Right lobe of liver (tissue), 6 donors: ENCODE results near the gene GRPEL2. TPM values are rescaled to one million over a fixed set of nuclear protein-coding genes. Genes with fewer than 3 reads are reported as not detected.
A peak's percentile ranks its signal among the peaks of the same experiment; 100 is the strongest.

Experiments
- ATAC-seq, 4 donors: fragments of 200-7000 bp; cut with Tn5 transposase; one replicate each; pipeline ENCODE4 v1.9.1; 2020; ENCODE audit warnings: mild to moderate bottlenecking in 4 of 4, moderate library complexity in 4 of 4
- DNase-seq, 3 donors: peaks; one replicate each; pipeline ENCODE4 v3.0.0-alpha.2; 2020
- H3K27ac ChIP-seq, 3 donors: fragments of 200-600 bp; one replicate each; pipeline ENCODE4 v1.8.0; 2022
- H3K27me3 ChIP-seq, 2 donors: fragments of 200-600 bp; one replicate each; pipeline ENCODE4 v1.8.0; 2022
- H3K36me3 ChIP-seq, 4 donors: fragments of 200-600 bp; sonication (generic) in 1 of 4; one replicate each; pipeline versions ENCODE4 v1.5.1 to v1.8.0; 2017 to 2022; ENCODE audit warnings: control low read depth in 1 of 4
- H3K4me1 ChIP-seq, 4 donors: fragments of 200-600 bp; sonication (generic) in 1 of 4; one replicate each; pipeline versions ENCODE4 v1.5.1 to v1.8.0; 2017 to 2022; ENCODE audit warnings: control low read depth in 1 of 4
- H3K4me3 ChIP-seq, 3 donors: fragments of 200-600 bp; one replicate each; pipeline ENCODE4 v1.8.0; 2022
- H3K9me3 ChIP-seq, 4 donors: fragments of 200-600 bp; sonication (generic) in 1 of 4; one replicate each; pipeline versions ENCODE4 v1.5.1 to v1.8.0; 2017 to 2022; ENCODE audit warnings: control low read depth in 1 of 4
- CTCF ChIP-seq, 4 donors: fragments of 200-600 bp in 3 of 4; fragments of 450-650 bp in 1 of 4; IDR thresholded peaks; one replicate each; pipeline versions ENCODE4 v1.5.1 to v1.8.0; 2016 to 2022; ENCODE audit warnings: antibody characterized with exemption in 4 of 4, mild to moderate bottlenecking in 2 of 4
- POLR2A ChIP-seq: fragments of 450-650 bp; IDR thresholded peaks from one replicate; pipeline ENCODE4 v1.6.1; 2017; ENCODE audit warnings: antibody characterized with exemption, mild to moderate bottlenecking
- WGBS: methylation state at CpG from one replicate; pipeline ENCODE4 v1.1.6; 2018; ENCODE audit warnings: low coverage, low lambda C conversion rate; ENCODE audit not compliant: insufficient coverage; ENCODE audit errors: missing lambda C conversion rate; 5-methylcytosine and 5-hydroxymethylcytosine counted together
- intact Hi-C, 2 donors: fragments of 100-400 bp; cut with DNase I; formaldehyde crosslinking; loops; one replicate each; pipeline versions ENCODE4 v1.11.2 to v1.14.1; 2022
- total RNA-seq, 6 experiments: library from RNA; depleted of rRNA in 2 of 6; stranded (reverse); fragments of >200 nt in 2 of 6; fragmentation: NEBNext Ultra II Directional in 3 of 6; extraction: Animal tissue kit (Norgen Biotek cat#: 25700) in 3 of 6; gene quantifications; one replicate each; pipeline versions ENCODE4 v1.1.0 to v1.2.4, GENCODE V29; 2016 to 2023
- donor health status: DM: no; HTN: yes; CAD: no.
- donor health status: DM: no; HTN: no; CAD: no.
- donor health status: DM: no; HTN: no; CAD: no.
- donor health status: DM: no; HTN: yes; CAD: no.
- donor health status: DM: no; HTN: yes; CAD: no.

GRPEL2 gene
- total RNA-seq, 6 experiments from 2014 or later, result 4.2 to 6.9 (median 5.9) TPM

- Histone ChIP-seq H3K27ac (no peak overlapping the region), H3K9me3 (no peaks in the 10 kb centered on the region), H3K4me3 (no peak overlapping the region), H3K27me3 (no peaks in the 10 kb centered on the region), H3K4me1 (no peaks in the 10 kb centered on the region), H3K36me3 (peaks cover 0 to 20% (median 11%) of the 10 kb centered on the region in 4 donors)
- intact Hi-C loops, result no loop called here
- TF ChIP-seq POLR2A (no peak), CTCF (IDR thresholded peaks at IDR 0.05) (no peak)
- no peak for DNase-seq
- no CpG with 5 or more reads among the region's 1 CpG for WGBS
- no peak for ATAC-seq
These were observed 10.4 kb downstream of the GRPEL2 start for GRCh38 chr5:149355688-149356087.

- Histone ChIP-seq H3K27me3 (no peaks in the 10 kb centered on the region), H3K36me3 (peaks cover 0 to 13% (median 8%) of the 10 kb centered on the region in 4 donors), H3K4me3 (no peak overlapping the region), H3K27ac (no peak overlapping the region), H3K4me1 (no peaks in the 10 kb centered on the region), H3K9me3 (no peaks in the 10 kb centered on the region)
- TF ChIP-seq POLR2A (no peak), CTCF (IDR thresholded peaks at IDR 0.05) (no peak)
- DNase-seq (no peak), ATAC-seq (no peak)
- intact Hi-C loops, result no loop called here
- 92% methylated on average over 8 of the region's 8 CpGs for WGBS
These were observed 11.1 kb downstream of the GRPEL2 start for GRCh38 chr5:149356391-149356790.

- Histone ChIP-seq H3K27ac (no peak within 1 kb of the TSS), H3K27me3 (no peaks in the 10 kb centered on the region), H3K36me3 (peaks cover 0 to 6% (median under 1%) of the 10 kb centered on the region in 4 donors), H3K4me1 (no peaks in the 10 kb centered on the region), H3K9me3 (no peaks in the 10 kb centered on the region), H3K4me3 (peak within 1 kb of the TSS; percentile 52 to 67 (median 57))
- peak; percentile 94 to 96 (median 95) for DNase-seq
- intact Hi-C loops, result no loop called here
- WGBS, result 11% methylated on average over 12 of the region's 61 CpGs
- peak; percentile 99 to 100 (median 99) for ATAC-seq
- TF ChIP-seq CTCF (IDR thresholded peaks at IDR 0.05) (no peak), POLR2A (no peak)
These were observed 12.3 kb downstream of the GRPEL2 start, which contains the start of gene PCYOX1L for GRCh38 chr5:149357370-149358293. Gene PCYOX1L (plus strand): TSS chr5:149358046. CDS start chr5:149358069, 23 bp downstream.

GRCh38 chr5:149358294-149358651 lies 13.0 kb downstream of the GRPEL2 start:
- H3K36me3 ChIP-seq, result peaks cover 0 to 6% (median 0%) of the 10 kb centered on the region in 4 donors
- no peaks in the 10 kb centered on the region for H3K4me1 ChIP-seq
- TF ChIP-seq POLR2A, result no peak
- DNase-seq, result peak; percentile 51 to 68 (median 61)
- WGBS, result 2% methylated on average over 10 of the region's 18 CpGs
- intact Hi-C loops, result no loop called here
- no peaks in the 10 kb centered on the region for H3K27me3 ChIP-seq
- no peaks in the 10 kb centered on the region for H3K9me3 ChIP-seq
- peak overlapping the region; percentile 52 to 67 (median 57) for H3K4me3 ChIP-seq
- no peak overlapping the region for H3K27ac ChIP-seq
- ATAC-seq, result peak; percentile 31 to 48 (median 41)

- intact Hi-C loops, result no loop called here
These were observed 13.7 kb downstream of the GRPEL2 start for GRCh38 chr5:149358868-149359495.

More at GRCh38 chr5:149358868-149359495, 13.7 kb downstream of the GRPEL2 start:
- Histone ChIP-seq H3K4me3 (no peak overlapping the region), H3K27ac (no peak overlapping the region), H3K36me3 (peaks cover 0 to 5% (median 0%) of the 10 kb centered on the region in 4 donors), H3K27me3 (no peaks in the 10 kb centered on the region), H3K9me3 (no peaks in the 10 kb centered on the region), H3K4me1 (no peaks in the 10 kb centered on the region)
- DNase-seq (no peak), ATAC-seq (no peak)
- WGBS, result 72% methylated on average over 5 of the region's 8 CpGs
- TF ChIP-seq POLR2A (no peak), CTCF (IDR thresholded peaks at IDR 0.05) (no peak)
